GM19455 (cell line): ENCODE results near the gene TEX14.

ENCODE experiments used
- ATAC-seq: cut with Tn5 transposase; IDR thresholded peaks from one replicate; pipeline ENCODE4 v1.9.1; 2021; ENCODE audit not compliant: unreplicated experiment

TEX14 gene

DNA sequence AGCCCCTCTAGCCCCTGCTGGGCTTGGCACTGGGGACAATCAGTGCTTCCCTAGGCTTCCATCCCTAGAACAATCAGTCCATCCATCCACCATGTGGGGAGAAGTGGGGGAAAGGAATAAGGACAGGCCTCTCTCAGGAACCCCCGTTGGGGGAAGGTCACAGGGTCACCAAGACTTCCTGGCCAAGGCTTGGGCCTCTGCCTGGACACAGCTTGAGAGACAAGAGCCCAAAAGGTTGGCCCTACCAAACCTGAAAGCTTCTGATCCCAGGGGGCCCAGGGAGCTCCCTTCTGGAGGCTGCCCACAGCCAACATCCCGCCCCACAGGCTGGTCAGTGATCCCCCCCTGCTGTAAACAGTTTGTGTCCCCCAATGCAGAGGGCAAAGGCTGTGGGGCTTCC lies 161.2 kb downstream of the TEX14 start:
- ATAC-seq = no peak

- ATAC-seq = no peak
Observed at GRCh38 chr17:58529275-58529674, 162.6 kb downstream of the TEX14 start.

- ATAC-seq = no peak
Observed at GRCh38 chr17:58528443-58528842, 163.4 kb downstream of the TEX14 start.

DNA sequence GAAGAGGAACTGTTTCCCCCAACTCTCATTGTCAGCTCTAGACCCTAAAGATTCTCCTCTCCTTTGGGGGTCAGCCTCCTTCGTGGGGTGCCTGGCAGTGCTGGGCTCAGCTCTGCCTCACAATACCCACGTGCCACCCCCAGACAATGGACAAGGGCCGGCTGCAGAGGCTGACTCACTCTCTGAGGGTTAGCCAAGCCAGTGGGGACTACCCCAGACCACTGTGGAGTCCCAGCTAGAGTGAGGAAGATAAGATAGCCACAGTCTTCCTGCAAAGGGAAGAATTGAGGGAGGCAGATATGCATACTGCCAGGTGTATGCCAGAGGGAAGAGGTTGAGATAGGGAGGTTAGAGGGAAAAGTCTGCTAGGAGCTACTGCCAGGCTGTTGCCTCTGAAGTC lies 163.9 kb downstream of the TEX14 start:
- no peak for ATAC-seq

- ATAC-seq = no peak
Observed at GRCh38 chr17:58527306-58527705, 164.5 kb downstream of the TEX14 start.

DNA sequence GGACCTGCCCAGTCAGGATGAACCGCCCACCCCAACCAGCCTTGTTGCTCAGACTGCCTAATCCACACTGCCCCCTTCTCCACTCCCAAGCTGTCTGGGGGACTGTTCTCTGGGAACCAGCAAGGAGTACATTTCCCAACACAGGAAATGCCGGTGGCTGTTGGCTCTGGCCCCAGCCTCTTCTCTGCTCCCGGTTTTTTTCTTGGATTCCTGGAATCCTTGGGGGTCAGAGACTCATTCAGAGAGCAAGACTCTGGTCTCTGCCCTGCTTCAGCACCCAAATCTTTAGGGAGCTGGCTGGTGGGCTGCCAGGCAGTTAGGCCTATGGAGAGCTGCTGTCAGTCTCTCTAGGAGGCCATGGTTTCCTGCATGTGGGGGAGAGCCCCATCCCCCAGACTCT lies 166.6 kb downstream of the TEX14 start:
- ATAC-seq = no peak

- no peak for ATAC-seq
Observed at GRCh38 chr17:58521680-58522079, 170.2 kb downstream of the TEX14 start.

- ATAC-seq = no peak
Observed at GRCh38 chr17:58520843-58521430, 170.9 kb downstream of the TEX14 start.

GRCh38 chr17:58517928-58518609 lies 173.8 kb downstream of the TEX14 start:
- peak; percentile 81 for ATAC-seq

- ATAC-seq = no peak
Observed at GRCh38 chr17:58517378-58517927, 174.4 kb downstream of the TEX14 start.

GRCh38 chr17:58516644-58517377 lies 175.0 kb downstream of the TEX14 start:
- ATAC-seq = no peak

GRCh38 chr17:58515286-58515685 lies 176.6 kb downstream of the TEX14 start:
- no peak for ATAC-seq

DNA sequence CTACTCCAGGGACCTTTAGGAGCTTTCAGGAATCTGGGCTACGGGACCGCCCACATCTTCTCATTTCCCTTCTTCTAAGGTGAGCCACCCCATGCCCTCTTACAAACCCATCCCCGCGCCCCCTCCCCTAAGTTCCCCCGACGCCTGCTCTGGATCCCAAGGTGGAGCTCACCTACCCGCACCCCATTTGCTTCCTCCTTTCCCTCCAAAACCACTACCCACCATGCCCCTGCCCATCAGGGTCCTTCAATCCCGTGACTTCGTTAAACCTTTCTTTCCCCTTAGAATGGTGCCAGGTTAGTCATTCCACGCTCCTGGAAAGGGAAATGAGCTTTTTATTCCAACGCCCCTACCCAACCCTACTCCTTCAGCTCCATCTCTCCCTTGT lies 177.1 kb downstream of the TEX14 start:
- no peak for ATAC-seq

DNA sequence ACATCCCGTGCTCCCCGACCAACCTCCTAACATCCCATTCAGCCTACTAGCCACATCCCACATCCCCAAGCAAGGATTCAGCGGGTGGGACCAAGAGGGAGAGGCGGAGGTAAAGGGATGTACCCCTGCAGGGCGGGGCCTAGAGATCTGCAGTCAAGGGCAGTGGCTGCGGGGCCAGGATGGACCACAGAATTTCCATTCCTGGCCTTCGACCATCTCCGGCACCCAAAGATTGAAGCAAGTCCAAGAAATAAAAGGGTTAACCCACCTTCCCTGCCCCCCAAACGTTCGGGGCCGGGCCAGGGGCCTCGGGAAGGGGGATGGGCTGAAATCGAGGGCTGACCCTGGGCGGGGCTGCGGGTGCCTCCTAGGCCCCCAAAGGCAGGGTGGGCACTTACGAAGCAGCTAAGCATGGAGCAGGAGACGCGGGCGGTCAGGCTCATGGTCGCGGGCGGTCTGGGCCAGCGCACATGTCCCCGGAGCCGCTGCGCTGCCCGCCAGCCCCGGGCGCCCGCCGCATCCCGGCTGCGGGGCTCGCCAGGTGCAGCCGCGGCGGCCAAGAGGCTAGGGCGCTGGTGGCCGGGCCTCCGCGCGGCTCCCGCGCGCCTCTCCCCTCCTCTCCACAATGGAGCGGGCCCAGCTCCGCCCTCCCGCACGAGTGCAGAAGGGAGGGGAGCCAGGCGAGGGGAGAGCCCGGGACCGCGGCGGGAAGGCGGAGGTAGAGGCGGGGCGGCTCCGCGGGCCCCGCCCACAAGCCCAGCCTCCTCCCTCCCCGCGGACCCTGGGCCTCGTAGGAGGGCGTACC lies 177.7 kb downstream of the TEX14 start, which contains the start of gene MTMR4:
MTMR4 (minus strand) TSS at position 674 of the 805 bp plus-strand sequence; CDS start at position 443, 231 bp downstream.
- no peak for ATAC-seq

- ATAC-seq = no peak
Observed at GRCh38 chr17:58513267-58513964, 178.4 kb downstream of the TEX14 start.

DNA sequence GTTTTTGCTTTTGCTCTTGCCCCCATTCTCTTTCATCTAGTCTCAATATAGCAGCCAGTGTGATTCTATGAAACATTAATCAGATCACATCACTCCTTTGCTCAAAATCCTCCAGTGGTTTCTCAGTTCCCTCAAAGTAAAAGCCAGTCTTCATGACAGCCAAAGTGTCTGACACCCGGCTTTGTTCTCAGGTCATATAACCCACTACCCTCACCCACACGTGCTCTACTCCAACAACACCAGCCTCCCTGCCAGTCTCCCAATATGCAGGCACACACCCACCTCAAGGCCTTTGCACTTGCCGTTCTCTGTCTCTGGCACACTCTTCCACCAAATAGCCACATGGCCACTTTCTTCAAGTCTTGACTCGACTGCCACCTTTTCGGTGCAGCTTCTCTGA lies 181.8 kb downstream of the TEX14 start:
- ATAC-seq = no peak

DNA sequence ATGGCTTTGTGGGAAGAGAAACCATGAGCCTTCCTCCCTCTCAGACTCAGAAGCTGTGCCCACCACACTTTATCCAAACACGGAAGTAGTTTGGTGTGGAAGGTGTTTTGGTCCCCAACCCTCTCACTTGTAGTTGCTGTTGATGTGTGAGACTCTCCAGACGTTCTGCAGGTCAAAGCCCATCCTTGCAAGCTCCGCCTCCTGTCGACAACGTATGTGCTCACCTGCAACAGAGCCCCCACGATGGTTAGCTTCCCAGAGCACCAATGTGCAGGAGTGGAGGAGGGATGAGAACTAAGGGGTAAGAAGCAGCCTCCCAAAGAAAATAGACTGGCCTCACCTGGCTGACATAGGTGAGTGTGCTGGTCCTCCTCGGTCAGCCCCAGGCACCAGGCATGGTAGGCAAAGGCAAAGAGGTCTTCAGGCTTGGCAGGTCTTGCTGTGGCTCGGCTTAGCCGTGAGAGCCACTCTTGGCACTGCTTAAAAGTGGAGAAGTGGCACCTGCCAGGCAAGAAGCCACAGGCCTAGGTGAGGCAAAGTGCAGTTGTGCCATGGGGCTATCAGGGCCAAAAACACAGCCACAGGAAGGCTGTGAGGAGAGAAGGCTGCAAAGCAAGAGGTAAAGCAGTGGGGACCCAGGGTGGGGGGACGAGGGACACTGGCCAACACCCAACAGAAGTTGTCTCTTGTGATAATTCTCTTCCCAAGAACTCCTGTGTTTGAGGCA lies 183.3 kb downstream of the TEX14 start:
- no peak for ATAC-seq

- no peak for ATAC-seq
Observed at GRCh38 chr17:58507123-58507634, 184.7 kb downstream of the TEX14 start.
